ENCODE data around the gene PCSK9. TPM values are rescaled to one million over a fixed set of nuclear protein-coding genes. Genes with fewer than 3 reads are reported as not detected.

The PCSK9 gene
- total and polyA plus RNA-seq, 9 of the 15 experiments (the other 6 are each of a cell fraction or from before 2014, with no cell fraction given) = 3.2 to 58.6 (median 24.7) TPM

DNA sequence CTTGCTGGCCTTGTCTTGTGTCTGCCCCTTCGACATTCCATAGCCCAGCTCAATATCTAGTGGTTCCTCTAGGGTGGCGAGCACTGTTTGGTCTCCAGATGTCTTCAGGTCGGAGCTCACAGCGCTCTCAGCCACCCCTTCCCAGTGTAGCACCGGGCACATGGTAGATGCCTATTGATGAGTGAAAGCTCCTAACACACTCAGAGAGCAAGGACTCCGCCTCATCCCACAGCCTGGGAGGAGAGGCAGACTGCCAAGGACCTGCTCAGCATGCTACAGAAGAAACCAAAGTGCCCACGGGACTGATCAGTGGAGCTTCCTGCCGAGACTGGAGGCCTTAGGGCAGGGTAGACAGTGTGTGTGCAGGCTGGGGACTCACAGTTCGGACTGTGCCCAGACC lies 10.9 kb downstream of the PCSK9 start:
- Histone ChIP-seq H3K27ac (ENCODE audit: extremely low read depth, low read depth, low read length) (no peak overlapping the region), H2AFZ (ENCODE audit: low read depth, low read length) (no peak overlapping the region), H3K4me1 (replicated peaks in 1 of 2; ENCODE audit: control insufficient read depth in 2 of 2, insufficient read depth in 2 of 2, low read length in 2 of 2) (peaks cover 0 to 5% of the 10 kb centered on the region in 2 experiments; a peak in 2 of 5 replicates), H3K36me3 (ENCODE audit: control insufficient read depth, insufficient read depth, low read length) (peaks cover 95% of the 10 kb centered on the region; the same call in 2 of the 3 replicates), H3K4me2 (ENCODE audit: insufficient read depth, low read length) (no peak overlapping the region), H4K20me1 (replicated peaks; ENCODE audit: control insufficient read depth, insufficient read depth, low read length) (peaks cover 5% of the 10 kb centered on the region; the same call in 1 of the 2 replicates), H3K9me3 (replicated peaks; ENCODE audit: control insufficient read depth, insufficient read depth, low read depth, low read length) (no peaks in the 10 kb centered on the region), H3K9ac (ENCODE audit: insufficient read depth in 1 of 2, low read depth in 2 of 2, low read length in 2 of 2) (peak overlapping the region in 1 of 2 experiments; percentile 58; a peak in 1 of 4 replicates), H3K9me1 (ENCODE audit: control insufficient read depth, insufficient read depth, low read length) (no peaks in the 10 kb centered on the region), H3K4me3 (no peak overlapping the region), H3K27me3 (ENCODE audit: control insufficient read depth in 2 of 2, insufficient read depth in 2 of 2, low read length in 2 of 2) (no peaks in the 10 kb centered on the region), H3K79me2 (ENCODE audit: control insufficient read depth, insufficient read depth, low read length) (peaks cover 26% of the 10 kb centered on the region; the same call in 2 of the 3 replicates)
- ATAC-seq (no peak), DNase-seq (ENCODE audit: extremely low read depth in 1 of 4, low spot score in 3 of 4) (no peak), FAIRE-seq (no peak)
- no TSS peak for BruUV-seq (replicated peaks)
- CTCF ChIA-PET (ENCODE audit: low intra/inter-chr PET ratio) = interaction anchor here (0.6 kb wide), 1 partner anchor 32 kb away, joined by 3 read pairs; no protein-coding TSS in a partner anchor
- intact Hi-C loops (cut with micrococcal nuclease) = no loop called here
- in situ Hi-C loops (cut with MboI) = no loop called here
- WGBS (ENCODE audit: insufficient coverage, low coverage, missing lambda C conversion rate) = 74% methylated on average over 9 of the region's 9 CpGs
- POLR2A ChIA-PET = interaction anchor here (1.0 to 4.1 kb wide), 4 partner anchors 10 to 105 kb away, joined by 3 to 24 read pairs (median 5); no protein-coding TSS in a partner anchor
- no peak for TF ChIP-seq RBM17 (IDR thresholded peaks at IDR 0.05; ENCODE audit: borderline replicate concordance, low read depth, low read length)
- TF ChIP-seq CBX8 (IDR thresholded peaks at IDR 0.05; ENCODE audit: borderline replicate concordance, extremely low read depth, low read depth, low read length, poor library complexity, severe bottlenecking) = no peak
- TF ChIP-seq POLR2AphosphoS5 (IDR thresholded peaks at IDR 0.05; ENCODE audit: control insufficient read depth, insufficient read depth, low read depth, low read length) = no peak
- TF ChIP-seq, protein P1, sequence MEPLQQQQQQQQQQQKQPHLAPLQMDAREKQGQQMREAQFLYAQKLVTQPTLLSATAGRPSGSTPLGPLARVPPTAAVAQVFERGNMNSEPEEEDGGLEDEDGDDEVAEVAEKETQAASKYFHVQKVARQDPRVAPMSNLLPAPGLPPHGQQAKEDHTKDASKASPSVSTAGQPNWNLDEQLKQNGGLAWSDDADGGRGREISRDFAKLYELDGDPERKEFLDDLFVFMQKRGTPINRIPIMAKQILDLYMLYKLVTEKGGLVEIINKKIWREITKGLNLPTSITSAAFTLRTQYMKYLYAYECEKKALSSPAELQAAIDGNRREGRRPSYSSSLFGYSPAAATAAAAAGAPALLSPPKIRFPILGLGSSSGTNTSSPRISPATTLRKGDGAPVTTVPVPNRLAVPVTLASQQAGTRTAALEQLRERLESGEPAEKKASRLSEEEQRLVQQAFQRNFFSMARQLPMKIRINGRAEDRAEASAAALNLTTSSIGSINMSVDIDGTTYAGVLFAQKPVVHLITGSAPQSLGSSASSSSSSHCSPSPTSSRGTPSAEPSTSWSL (CRISPR knock-in tag; IDR thresholded peaks at IDR 0.05; ENCODE audit: borderline replicate concordance) = no peak
- no peak for TF ChIP-seq SUPT5H (IDR thresholded peaks at IDR 0.05)
- TF ChIP-seq ATF1 (CRISPR knock-in tag; IDR thresholded peaks at IDR 0.05) = no peak
- TF ChIP-seq ATF1 (tag; IDR thresholded peaks at IDR 0.05) = no peak
